HCEC 1CT (cell line): ENCODE measurements around the gene SIPA1L3.
A peak's percentile ranks its signal among the peaks of the same experiment; 100 is the strongest.

Experiments used
- DNase-seq: peaks from one replicate; pipeline ENCODE4 v3.0.0-alpha.2; 2017

Gene SIPA1L3

GRCh38 chr19:37977992-37978391, 71.0 kb downstream of the SIPA1L3 start:
- no peak for DNase-seq

GRCh38 chr19:37979547-37980082, 72.6 kb downstream of the SIPA1L3 start:
- DNase-seq: no peak

- no peak for DNase-seq
Observed at GRCh38 chr19:37980419-37981170, 73.6 kb downstream of the SIPA1L3 start.

GRCh38 chr19:37981785-37982475, 74.9 kb downstream of the SIPA1L3 start:
- no peak for DNase-seq

- DNase-seq: no peak
Observed at GRCh38 chr19:37982655-37983054, 75.6 kb downstream of the SIPA1L3 start.

- no peak for DNase-seq
Observed at GRCh38 chr19:37983153-37983552, 76.1 kb downstream of the SIPA1L3 start.

- no peak for DNase-seq
Observed at GRCh38 chr19:37983916-37984315, 76.9 kb downstream of the SIPA1L3 start.

- DNase-seq: no peak
Observed at GRCh38 chr19:37986048-37986750, 79.2 kb downstream of the SIPA1L3 start.

GRCh38 chr19:37987356-37988332, 80.6 kb downstream of the SIPA1L3 start:
- DNase-seq: no peak

GRCh38 chr19:37988758-37989635, 82.0 kb downstream of the SIPA1L3 start:
- no peak for DNase-seq

- DNase-seq: no peak
Observed at GRCh38 chr19:37989855-37990254, 82.8 kb downstream of the SIPA1L3 start.

GRCh38 chr19:37990362-37990761, 83.4 kb downstream of the SIPA1L3 start:
- DNase-seq: no peak

- DNase-seq: no peak
Observed at GRCh38 chr19:37991176-37991835, 84.3 kb downstream of the SIPA1L3 start.

- DNase-seq: no peak
Observed at GRCh38 chr19:37991841-37992248, 84.8 kb downstream of the SIPA1L3 start.

GRCh38 chr19:37992761-37993160, 85.8 kb downstream of the SIPA1L3 start:
- DNase-seq: no peak

- no peak for DNase-seq
Observed at GRCh38 chr19:37994823-37995130, 87.8 kb downstream of the SIPA1L3 start.

GRCh38 chr19:37995346-37995745, 88.3 kb downstream of the SIPA1L3 start:
- DNase-seq: no peak

- DNase-seq: peak; percentile 95
Observed at GRCh38 chr19:37997911-37998344, 90.9 kb downstream of the SIPA1L3 start.

- no peak for DNase-seq
Observed at GRCh38 chr19:37998801-37999308, 91.8 kb downstream of the SIPA1L3 start.
